ENCODE results near the gene ARHGEF25. TPM values are rescaled to one million over a fixed set of nuclear protein-coding genes. Genes with fewer than 3 reads are reported as not detected.

The ARHGEF25 gene
- total RNA-seq, 4 donors from 2014 or later: 77.7 to 133 (median 111) TPM

DNA sequence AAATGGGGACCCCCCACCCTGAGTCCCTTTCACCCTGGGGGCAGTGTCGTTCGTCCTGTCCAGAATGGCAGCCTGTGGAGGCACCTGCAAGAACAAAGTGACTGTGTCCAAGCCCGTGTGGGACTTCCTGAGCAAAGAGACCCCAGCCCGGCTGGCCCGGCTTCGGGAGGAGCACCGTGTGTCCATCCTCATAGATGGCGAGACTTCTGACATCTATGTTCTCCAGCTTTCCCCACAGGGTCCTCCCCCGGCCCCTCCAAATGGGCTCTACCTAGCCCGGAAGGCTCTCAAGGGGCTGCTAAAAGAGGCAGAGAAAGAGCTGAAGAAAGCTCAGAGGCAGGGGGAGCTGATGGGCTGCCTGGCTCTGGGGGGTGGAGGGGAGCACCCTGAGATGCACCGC is 4.4 kb upstream of the ARHGEF25 start:
- no peak for TF ChIP-seq POLR2AphosphoS5 (IDR thresholded peaks at IDR 0.05)
- no peak for TF ChIP-seq CTCF (IDR thresholded peaks at IDR 0.05)
- TF ChIP-seq POLR2A (IDR thresholded peaks at IDR 0.05; ENCODE audit: low read depth): no peak
- TF ChIP-seq EP300 (IDR thresholded peaks at IDR 0.05): no peak
- intact Hi-C loops (cut with DNase I): no loop called here
- 81% methylated on average over 9 of the region's 11 CpGs for WGBS
- no peak overlapping the region for H3K4me3 ChIP-seq
- DNase-seq (ENCODE audit: extremely low spot score): no peak
- peaks cover 0 to 11% (median 0%) of the 10 kb centered on the region in 4 donors for H3K27me3 ChIP-seq
- peak overlapping the region; percentile 43 to 99 (median 96) for H3K27ac ChIP-seq (replicated peaks in 1 of 4)
- no peaks in the 10 kb centered on the region for H3K9me3 ChIP-seq
- H3K4me1 ChIP-seq: peaks cover 34 to 83% (median 69%) of the 10 kb centered on the region in 4 donors
- peaks cover 6 to 44% (median 23%) of the 10 kb centered on the region in 4 donors for H3K36me3 ChIP-seq

DNA sequence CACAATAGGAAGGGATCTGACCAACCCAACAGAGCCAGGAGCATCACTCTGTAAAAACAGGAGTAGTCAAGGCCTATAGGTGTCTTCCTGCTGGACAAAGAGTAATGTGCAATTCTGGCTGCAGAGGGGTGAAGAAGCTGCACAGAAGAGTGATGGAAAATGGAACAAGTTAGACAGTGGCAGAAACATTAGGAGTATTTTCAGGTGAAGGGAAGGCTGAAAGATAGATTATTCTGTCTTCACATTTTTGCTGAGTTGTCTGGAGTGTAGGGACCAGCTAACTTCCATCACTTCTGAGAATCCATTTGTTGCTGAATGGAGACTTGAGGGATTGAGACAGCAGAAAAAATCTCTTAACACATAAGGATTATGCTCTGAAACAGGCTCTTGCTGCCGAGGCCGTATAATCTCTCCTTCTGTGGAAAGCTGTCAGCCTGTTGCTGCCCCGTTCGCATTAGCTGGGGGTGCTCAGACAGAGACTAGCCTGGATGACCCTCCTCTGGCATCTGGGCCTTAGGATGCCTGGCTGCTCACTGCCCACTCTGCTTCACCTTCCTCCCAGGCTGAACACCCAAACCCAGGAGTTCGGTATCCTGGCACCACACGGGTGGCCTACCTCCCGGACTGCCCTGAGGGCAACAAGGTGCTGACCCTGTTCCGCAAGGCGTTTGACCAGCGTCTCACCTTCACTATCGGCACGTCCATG is 3.1 kb upstream of the ARHGEF25 start:
- 70% methylated on average over 12 of the region's 12 CpGs for WGBS
- no peaks in the 10 kb centered on the region for H3K9me3 ChIP-seq
- peaks cover 6 to 33% (median 16%) of the 10 kb centered on the region in 4 donors for H3K36me3 ChIP-seq
- TF ChIP-seq POLR2AphosphoS5 (IDR thresholded peaks at IDR 0.05) (no peak), CTCF (IDR thresholded peaks at IDR 0.05) (no peak), POLR2A (IDR thresholded peaks at IDR 0.05; ENCODE audit: low read depth) (no peak), EP300 (IDR thresholded peaks at IDR 0.05) (no peak)
- no peak overlapping the region for H3K4me3 ChIP-seq
- peaks cover 0 to 17% (median 0%) of the 10 kb centered on the region in 4 donors for H3K27me3 ChIP-seq
- H3K27ac ChIP-seq (replicated peaks in 1 of 4): peak overlapping the region; percentile 95 to 99 (median 96)
- peaks cover 46 to 96% (median 82%) of the 10 kb centered on the region in 4 donors for H3K4me1 ChIP-seq
- intact Hi-C loops (cut with DNase I): no loop called here
- no peak for DNase-seq (ENCODE audit: extremely low spot score)

DNA sequence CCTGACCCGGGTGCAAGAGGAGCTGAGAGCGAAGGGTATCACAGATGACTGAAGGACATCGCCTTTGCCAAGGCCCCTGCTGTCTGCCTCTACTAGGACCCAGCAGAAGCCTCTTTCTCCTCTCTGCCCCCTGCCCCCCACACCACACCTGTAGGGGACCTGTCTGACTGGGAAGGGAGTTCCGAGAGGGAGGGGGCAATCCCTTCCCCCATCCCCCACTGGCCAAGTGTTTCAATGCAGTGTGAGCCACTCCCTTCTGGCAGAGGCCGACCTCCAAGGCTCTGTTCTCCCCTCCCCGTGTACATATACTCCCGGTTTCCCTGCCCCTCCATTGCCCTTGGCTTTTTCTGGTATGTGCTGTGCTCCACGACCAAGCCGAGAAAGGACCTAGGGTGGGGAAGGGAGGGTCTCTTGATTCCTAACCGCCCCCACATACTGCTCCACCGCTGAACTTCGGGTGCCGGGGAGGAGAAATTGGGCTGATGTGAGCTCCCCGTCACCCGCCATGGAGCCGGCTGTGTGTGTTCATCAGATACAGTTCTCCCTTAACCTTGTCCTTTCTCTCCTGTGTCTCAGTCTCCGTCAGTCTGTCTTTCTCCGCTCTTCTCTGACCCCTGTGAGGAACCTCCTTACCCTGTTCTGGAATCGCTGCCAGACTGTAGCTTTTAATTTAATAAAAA is 2.0 kb upstream of the ARHGEF25 start:
- peaks cover 0 to 17% (median 0%) of the 10 kb centered on the region in 4 donors for H3K27me3 ChIP-seq
- 52% methylated on average over 16 of the region's 19 CpGs for WGBS
- no peak for DNase-seq (ENCODE audit: extremely low spot score)
- intact Hi-C loops (cut with DNase I): no loop called here
- no peaks in the 10 kb centered on the region for H3K9me3 ChIP-seq
- peaks cover 6 to 43% (median 18%) of the 10 kb centered on the region in 4 donors for H3K36me3 ChIP-seq
- H3K4me3 ChIP-seq: peak overlapping the region; percentile 67 to 93 (median 85)
- H3K4me1 ChIP-seq: peaks cover 49 to 96% (median 83%) of the 10 kb centered on the region in 4 donors
- TF ChIP-seq CTCF (IDR thresholded peaks at IDR 0.05) (no peak), POLR2AphosphoS5 (IDR thresholded peaks at IDR 0.05) (no peak), POLR2A (IDR thresholded peaks at IDR 0.05; ENCODE audit: low read depth) (no peak), EP300 (IDR thresholded peaks at IDR 0.05) (no peak)
- peak overlapping the region; percentile 95 to 99 (median 96) for H3K27ac ChIP-seq (replicated peaks in 1 of 4)

GRCh38 chr12:57609781-57610553 is 1.3 kb upstream of the ARHGEF25 start:
- Histone ChIP-seq H3K27ac (replicated peaks in 1 of 4) (peak overlapping the region; percentile 95 to 99 (median 96)), H3K36me3 (peaks cover 6 to 48% (median 23%) of the 10 kb centered on the region in 4 donors), H3K27me3 (peaks cover 0 to 17% (median 0%) of the 10 kb centered on the region in 4 donors), H3K4me3 (peak overlapping the region; percentile 67 to 93 (median 85)), H3K9me3 (no peaks in the 10 kb centered on the region), H3K4me1 (peaks cover 47 to 96% (median 86%) of the 10 kb centered on the region in 4 donors)
- DNase-seq (ENCODE audit: extremely low spot score): no peak
- intact Hi-C loops (cut with DNase I): no loop called here
- 10% methylated on average over 13 of the region's 34 CpGs for WGBS
- no peak for TF ChIP-seq EP300 (IDR thresholded peaks at IDR 0.05)
- no peak for TF ChIP-seq POLR2AphosphoS5 (IDR thresholded peaks at IDR 0.05)
- TF ChIP-seq POLR2A (IDR thresholded peaks at IDR 0.05; ENCODE audit: low read depth): no peak
- TF ChIP-seq CTCF (IDR thresholded peaks at IDR 0.05): no peak
